Stimulated activated CD4-positive, alpha-beta T cell treated with anti-CD3 and anti-CD28 coated beads, TNF-alpha, amount 100 ng/mL, for 24 hours (primary cell): ENCODE data around the gene SUV39H2.
"Not testable (repeated sequence)": the region's sequence is repeated elsewhere in the genome, so short reads cannot be mapped to it uniquely, and the experiment has no call there.

Experiments
- DNase-seq, 3 experiments: peaks; one replicate each; pipeline ENCODE4 v3.0.0-alpha.2; 2020; ENCODE audit warnings: low read depth in 3 of 3

SUV39H2 gene

GRCh38 chr10:14878266-14879123 is at the start of gene SUV39H2:
SUV39H2 (plus strand) TSS chr10:14878866; CDS start chr10:14878889, 23 bp downstream.
- peak; percentile 85 to 93 (median 86) for DNase-seq

- DNase-seq = no peak
Measured at GRCh38 chr10:14833106-14833505, 45.6 kb upstream of the SUV39H2 start.

- no peak for DNase-seq
Measured at GRCh38 chr10:14836208-14836607, 42.5 kb upstream of the SUV39H2 start.

GRCh38 chr10:14837003-14837756 is 41.5 kb upstream of the SUV39H2 start:
- no peak for DNase-seq

- DNase-seq = peak; percentile 97 to 99 (median 98)
Measured at GRCh38 chr10:14837757-14838581, 40.7 kb upstream of the SUV39H2 start, which contains the start of the genes CDNF, HSPA14 and MSANTD7. CDNF (minus strand) TSS chr10:14838037; CDS start chr10:14837946, 91 bp downstream. HSPA14 (plus strand) TSS chr10:14838306; CDS start chr10:14838403, 97 bp downstream. MSANTD7 (plus strand) TSS chr10:14838306; CDS start chr10:14842285, 3,979 bp downstream.

GRCh38 chr10:14838582-14839304 is 39.9 kb upstream of the SUV39H2 start:
- peak in 1 of 3 experiments; percentile 21 for DNase-seq

GRCh38 chr10:14839305-14839695 is 39.4 kb upstream of the SUV39H2 start:
- DNase-seq = no peak

GRCh38 chr10:14840178-14840577 is 38.5 kb upstream of the SUV39H2 start:
- DNase-seq = no peak

- DNase-seq = no peak
Measured at GRCh38 chr10:14843327-14843988, 35.2 kb upstream of the SUV39H2 start.

GRCh38 chr10:14844948-14845347 is 33.7 kb upstream of the SUV39H2 start:
- no peak for DNase-seq

GRCh38 chr10:14852236-14852635 is 26.4 kb upstream of the SUV39H2 start:
- no peak for DNase-seq

- no peak for DNase-seq
Measured at GRCh38 chr10:14855453-14855852, 23.2 kb upstream of the SUV39H2 start.

GRCh38 chr10:14858338-14858960 is 20.2 kb upstream of the SUV39H2 start:
- DNase-seq = no peak

- no peak for DNase-seq
Measured at GRCh38 chr10:14859043-14859442, 19.6 kb upstream of the SUV39H2 start.

- DNase-seq = no peak
Measured at GRCh38 chr10:14859775-14860174, 18.9 kb upstream of the SUV39H2 start.

- no peak for DNase-seq
Measured at GRCh38 chr10:14860791-14861190, 17.9 kb upstream of the SUV39H2 start.

GRCh38 chr10:14864466-14864865 is 14.2 kb upstream of the SUV39H2 start:
- DNase-seq = not testable (repeated sequence)

- DNase-seq = not testable (repeated sequence)
Measured at GRCh38 chr10:14864871-14865270, 13.8 kb upstream of the SUV39H2 start.

GRCh38 chr10:14873090-14873760 is 5.4 kb upstream of the SUV39H2 start:
- no peak for DNase-seq
